ENCODE data around the gene SUPT20H. TPM values are rescaled to one million over a fixed set of nuclear protein-coding genes. Genes with fewer than 3 reads are reported as not detected.

SUPT20H gene
- total RNA-seq, 4 donors from 2014 or later: 28.4 to 67.6 (median 45.3) TPM

GRCh38 chr13:37011002-37011401 is 48.5 kb downstream of the SUPT20H start:
- DNase-seq: no peak
- TF ChIP-seq CTCF (IDR thresholded peaks at IDR 0.05): no peak
- no peak for TF ChIP-seq POLR2A (IDR thresholded peaks at IDR 0.05)
- TF ChIP-seq POLR2AphosphoS5 (IDR thresholded peaks at IDR 0.05): no peak
- TF ChIP-seq EP300 (IDR thresholded peaks at IDR 0.05; ENCODE audit: low read depth): no peak
- Histone ChIP-seq H3K36me3 (peaks cover 0 to 90% (median 36%) of the 10 kb centered on the region in 4 donors), H3K27ac (no peak overlapping the region), H3K4me1 (no peaks in the 10 kb centered on the region), H3K4me3 (no peak overlapping the region), H3K27me3 (no peaks in the 10 kb centered on the region), H3K9me3 (no peaks in the 10 kb centered on the region)
- intact Hi-C loops (cut with DNase I; ENCODE audit: low total_unique reads) (no loop called here), in situ Hi-C loops (cut with MboI; ENCODE audit: low pct_ligation_motif_present in 1 of 4, low pct_unique_long_range_greater_than_20kb in 1 of 4, low sequenced_read_pairs in 3 of 4) (no loop called here)
- WGBS, 2 donors (ENCODE audit: low coverage in 1 of 2): 90 to 100% methylated on average over 1 of the region's 1 CpG

- Histone ChIP-seq H3K36me3 (peaks cover 0 to 87% (median 37%) of the 10 kb centered on the region in 4 donors), H3K27me3 (no peaks in the 10 kb centered on the region), H3K27ac (no peak overlapping the region), H3K9me3 (no peaks in the 10 kb centered on the region), H3K4me1 (no peaks in the 10 kb centered on the region), H3K4me3 (no peak overlapping the region)
- WGBS, 2 donors (ENCODE audit: low coverage in 1 of 2): 83 to 85% methylated on average over 1 of the region's 1 CpG
- no peak for DNase-seq
- TF ChIP-seq POLR2A (IDR thresholded peaks at IDR 0.05) (no peak), POLR2AphosphoS5 (IDR thresholded peaks at IDR 0.05) (no peak)
- intact Hi-C loops (cut with DNase I; ENCODE audit: low total_unique reads): no loop called here
- in situ Hi-C loops (cut with MboI; ENCODE audit: low pct_ligation_motif_present in 1 of 4, low pct_unique_long_range_greater_than_20kb in 1 of 4, low sequenced_read_pairs in 3 of 4): no loop called here
These were observed 49.1 kb downstream of the SUPT20H start for GRCh38 chr13:37010424-37010823.

GRCh38 chr13:37009692-37010091 is 49.8 kb downstream of the SUPT20H start:
- no peaks in the 10 kb centered on the region for H3K4me1 ChIP-seq
- peaks cover 0 to 81% (median 40%) of the 10 kb centered on the region in 4 donors for H3K36me3 ChIP-seq
- in situ Hi-C loops (cut with MboI; ENCODE audit: low pct_ligation_motif_present in 1 of 4, low pct_unique_long_range_greater_than_20kb in 1 of 4, low sequenced_read_pairs in 3 of 4): no loop called here
- no peaks in the 10 kb centered on the region for H3K9me3 ChIP-seq
- H3K27me3 ChIP-seq: no peaks in the 10 kb centered on the region
- intact Hi-C loops (cut with DNase I; ENCODE audit: low total_unique reads): no loop called here
- WGBS, 2 donors (ENCODE audit: low coverage in 1 of 2): 75 to 83% methylated on average over 4 to 5 of the region's 5 CpGs
- H3K27ac ChIP-seq: no peak overlapping the region
- DNase-seq: no peak
- no peak overlapping the region for H3K4me3 ChIP-seq
- TF ChIP-seq POLR2A (IDR thresholded peaks at IDR 0.05) (no peak), EP300 (IDR thresholded peaks at IDR 0.05; ENCODE audit: low read depth) (no peak), CTCF (IDR thresholded peaks at IDR 0.05) (no peak), POLR2AphosphoS5 (IDR thresholded peaks at IDR 0.05) (no peak)

- 6 to 19% methylated on average over 3 of the region's 3 CpGs for WGBS, 2 donors (ENCODE audit: low coverage in 1 of 2)
- peak overlapping the region in 1 of 4 donors; percentile 91 for H3K4me3 ChIP-seq
These were observed 57.6 kb downstream of the SUPT20H start for GRCh38 chr13:37001921-37002250.

More at GRCh38 chr13:37001921-37002250, 57.6 kb downstream of the SUPT20H start:
- no peaks in the 10 kb centered on the region for H3K9me3 ChIP-seq
- in situ Hi-C loops (cut with MboI; ENCODE audit: low pct_ligation_motif_present in 1 of 4, low pct_unique_long_range_greater_than_20kb in 1 of 4, low sequenced_read_pairs in 3 of 4): no loop called here
- H3K36me3 ChIP-seq: peaks cover 0 to 27% (median 6%) of the 10 kb centered on the region in 4 donors
- DNase-seq: no peak
- H3K27me3 ChIP-seq: no peaks in the 10 kb centered on the region
- intact Hi-C loops (cut with DNase I; ENCODE audit: low total_unique reads): no loop called here
- TF ChIP-seq POLR2A (IDR thresholded peaks at IDR 0.05) (no peak), EP300 (IDR thresholded peaks at IDR 0.05; ENCODE audit: low read depth) (no peak), POLR2AphosphoS5 (IDR thresholded peaks at IDR 0.05) (no peak), CTCF (IDR thresholded peaks at IDR 0.05) (no peak)
- H3K27ac ChIP-seq: peak overlapping the region in 1 of 4 donors; percentile 95
- H3K4me1 ChIP-seq: peaks cover 5 to 26% (median 19%) of the 10 kb centered on the region in 4 donors
